Islet of Langerhans (tissue), 1 donor: ENCODE measurements around the gene COPS7A.

ENCODE experiments used
- FAIRE-seq: peaks from one replicate; lab custom pipeline; 2011; peaks lifted over from hg19 to GRCh38; lab: Jason Lieb, UNC

The COPS7A gene

DNA sequence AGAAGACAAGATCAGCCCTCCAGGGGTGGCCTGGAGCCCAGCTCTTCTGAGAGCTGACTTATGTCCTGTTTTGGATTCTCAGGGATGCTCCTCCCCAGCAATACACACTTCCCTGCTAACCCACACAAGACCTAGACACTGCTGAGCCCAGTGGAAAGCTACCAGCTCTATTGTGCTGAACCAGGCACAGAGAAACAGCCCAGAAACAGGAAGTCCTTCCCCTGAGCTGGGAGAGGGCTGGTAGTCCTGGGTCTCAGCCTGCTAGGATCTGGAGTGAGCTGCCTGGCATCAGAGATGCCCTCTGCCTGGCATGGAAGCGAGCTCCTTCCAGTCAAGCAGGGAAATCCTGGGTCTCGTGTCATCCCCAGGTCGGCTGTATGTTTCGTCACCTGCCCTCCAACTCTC lies 47.2 kb downstream of the COPS7A start:
- FAIRE-seq = no peak

DNA sequence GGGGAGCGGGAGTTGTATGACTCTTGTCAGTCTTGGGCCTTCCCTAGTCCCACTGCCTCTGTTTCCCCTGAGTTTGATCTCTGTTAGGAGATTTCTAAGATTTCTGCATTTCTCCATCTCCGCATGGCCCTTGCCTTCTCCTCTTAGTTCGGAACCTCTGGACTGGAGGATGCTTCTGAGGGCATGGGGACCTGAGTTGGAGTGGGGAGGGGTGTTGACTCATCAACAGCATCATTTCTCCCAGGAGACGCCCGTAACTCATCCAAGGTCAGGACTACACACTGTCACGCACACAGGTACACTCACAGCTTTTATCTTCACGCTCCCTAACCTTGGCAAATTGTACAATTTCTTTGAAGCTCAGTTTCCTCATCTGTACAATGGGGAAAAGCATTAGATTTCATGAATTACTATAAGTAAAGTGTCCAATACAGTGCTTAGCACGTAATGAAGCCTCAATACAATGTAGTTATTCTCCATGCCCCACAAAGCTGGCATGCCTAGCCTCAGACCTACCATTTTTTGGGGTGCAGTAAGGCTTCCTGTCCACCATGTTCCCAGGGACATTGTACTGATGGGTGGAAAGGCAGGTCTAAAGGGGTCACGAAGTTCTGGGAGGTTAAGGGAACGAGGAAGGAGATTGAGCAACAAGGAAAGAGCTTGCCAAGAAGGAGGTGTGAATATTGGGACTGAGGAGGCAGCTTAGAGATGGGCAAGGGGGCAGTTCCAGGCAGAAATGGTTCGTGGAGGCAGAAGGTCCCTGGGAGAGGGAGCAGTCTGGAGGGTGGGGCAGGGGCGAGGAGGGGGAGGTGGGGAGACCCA lies 47.9 kb downstream of the COPS7A start:
- FAIRE-seq = no peak

DNA sequence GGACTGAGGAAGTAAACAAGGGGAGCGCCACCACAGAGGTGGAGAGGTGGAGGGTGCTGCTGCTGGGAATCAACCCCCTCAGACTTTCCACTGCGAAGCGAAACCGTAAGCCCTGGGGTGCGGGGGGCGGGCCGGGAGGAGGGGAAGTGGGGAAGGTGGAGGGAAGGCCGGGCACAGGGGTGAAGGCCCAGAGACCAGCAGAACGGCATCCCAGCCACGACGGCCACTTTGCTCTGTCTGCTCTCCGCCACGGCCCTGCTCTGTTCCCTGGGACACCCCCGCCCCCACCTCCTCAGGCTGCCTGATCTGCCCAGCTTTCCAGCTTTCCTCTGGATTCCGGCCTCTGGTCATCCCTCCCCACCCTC lies 48.5 kb downstream of the COPS7A start, which contains the start of gene LAG3:
TSS of gene LAG3 (plus strand) at position 190 of the 365 bp plus-strand sequence. CDS start 333 bp downstream, outside the sequence.
- no peak for FAIRE-seq

DNA sequence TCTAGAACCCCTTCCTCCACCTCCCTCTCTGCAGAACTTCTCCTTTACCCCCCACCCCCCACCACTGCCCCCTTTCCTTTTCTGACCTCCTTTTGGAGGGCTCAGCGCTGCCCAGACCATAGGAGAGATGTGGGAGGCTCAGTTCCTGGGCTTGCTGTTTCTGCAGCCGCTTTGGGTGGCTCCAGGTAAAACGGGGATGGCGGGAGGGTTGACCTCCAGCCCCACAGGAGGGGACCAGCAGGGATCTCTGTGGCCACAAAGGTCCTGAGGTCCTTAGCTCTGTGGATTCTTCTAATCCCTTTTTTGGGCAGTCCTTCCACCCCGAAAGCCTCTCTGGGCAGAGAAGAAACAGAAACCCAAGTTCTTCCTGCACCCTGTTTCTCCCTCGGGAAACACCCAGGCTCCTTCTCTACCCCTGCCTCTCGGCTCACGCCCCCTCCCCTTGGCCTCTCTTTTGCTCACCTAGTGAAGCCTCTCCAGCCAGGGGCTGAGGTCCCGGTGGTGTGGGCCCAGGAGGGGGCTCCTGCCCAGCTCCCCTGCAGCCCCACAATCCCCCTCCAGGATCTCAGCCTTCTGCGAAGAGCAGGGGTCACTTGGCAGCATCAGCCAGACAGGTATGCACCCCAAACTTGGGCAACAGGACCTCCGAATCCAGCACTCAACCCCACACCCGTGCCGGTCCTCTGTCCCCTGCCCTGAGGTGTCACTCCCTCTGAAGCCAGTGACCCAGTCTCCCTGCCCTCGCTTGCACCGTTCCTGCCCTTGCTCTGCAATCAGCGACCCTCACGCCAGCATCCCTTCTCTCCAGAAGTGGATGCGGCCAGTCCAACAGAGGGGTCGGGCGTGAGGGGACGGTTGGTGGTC lies 49.1 kb downstream of the COPS7A start:
- no peak for FAIRE-seq

DNA sequence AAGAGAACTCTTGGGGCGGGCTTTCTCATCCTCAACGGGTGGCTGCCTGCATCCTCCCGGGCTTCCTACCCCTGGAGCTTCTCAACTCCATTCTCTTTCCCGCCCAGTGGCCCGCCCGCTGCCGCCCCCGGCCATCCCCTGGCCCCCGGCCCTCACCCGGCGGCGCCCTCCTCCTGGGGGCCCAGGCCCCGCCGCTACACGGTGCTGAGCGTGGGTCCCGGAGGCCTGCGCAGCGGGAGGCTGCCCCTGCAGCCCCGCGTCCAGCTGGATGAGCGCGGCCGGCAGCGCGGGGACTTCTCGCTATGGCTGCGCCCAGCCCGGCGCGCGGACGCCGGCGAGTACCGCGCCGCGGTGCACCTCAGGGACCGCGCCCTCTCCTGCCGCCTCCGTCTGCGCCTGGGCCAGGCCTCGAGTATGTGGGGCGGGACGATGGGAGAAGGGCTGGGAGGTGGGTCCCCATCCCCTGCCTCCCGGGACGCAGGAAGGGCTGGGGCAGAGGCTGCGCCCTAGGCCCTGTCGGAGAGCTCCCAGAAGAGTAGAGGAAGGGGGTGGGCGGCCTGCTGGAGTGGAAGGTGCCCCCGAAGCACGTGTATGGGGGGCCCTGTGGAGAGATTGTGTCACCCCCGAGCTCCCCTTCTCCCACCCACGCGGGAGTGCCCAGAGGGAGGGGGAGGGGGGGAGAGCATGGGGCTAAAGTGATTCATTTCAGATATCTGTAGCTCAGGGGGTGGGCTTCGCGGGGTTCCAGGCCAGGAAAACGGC lies 49.9 kb downstream of the COPS7A start:
- FAIRE-seq = no peak

DNA sequence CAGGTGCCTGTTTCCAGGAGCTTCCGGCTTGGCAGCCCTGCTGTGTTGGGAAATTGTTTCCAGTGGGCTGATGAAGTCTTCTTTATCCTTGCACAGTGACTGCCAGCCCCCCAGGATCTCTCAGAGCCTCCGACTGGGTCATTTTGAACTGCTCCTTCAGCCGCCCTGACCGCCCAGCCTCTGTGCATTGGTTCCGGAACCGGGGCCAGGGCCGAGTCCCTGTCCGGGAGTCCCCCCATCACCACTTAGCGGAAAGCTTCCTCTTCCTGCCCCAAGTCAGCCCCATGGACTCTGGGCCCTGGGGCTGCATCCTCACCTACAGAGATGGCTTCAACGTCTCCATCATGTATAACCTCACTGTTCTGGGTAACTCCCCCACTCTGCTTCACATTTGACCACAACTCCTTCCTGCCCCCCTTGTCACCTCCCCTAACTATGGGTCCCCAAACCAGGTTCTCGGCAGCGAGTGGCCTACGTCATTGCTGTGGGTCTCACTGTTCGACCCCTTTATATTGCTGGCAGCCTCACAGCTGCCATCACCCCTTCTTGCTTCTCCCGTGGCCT lies 50.7 kb downstream of the COPS7A start:
- FAIRE-seq = no peak

DNA sequence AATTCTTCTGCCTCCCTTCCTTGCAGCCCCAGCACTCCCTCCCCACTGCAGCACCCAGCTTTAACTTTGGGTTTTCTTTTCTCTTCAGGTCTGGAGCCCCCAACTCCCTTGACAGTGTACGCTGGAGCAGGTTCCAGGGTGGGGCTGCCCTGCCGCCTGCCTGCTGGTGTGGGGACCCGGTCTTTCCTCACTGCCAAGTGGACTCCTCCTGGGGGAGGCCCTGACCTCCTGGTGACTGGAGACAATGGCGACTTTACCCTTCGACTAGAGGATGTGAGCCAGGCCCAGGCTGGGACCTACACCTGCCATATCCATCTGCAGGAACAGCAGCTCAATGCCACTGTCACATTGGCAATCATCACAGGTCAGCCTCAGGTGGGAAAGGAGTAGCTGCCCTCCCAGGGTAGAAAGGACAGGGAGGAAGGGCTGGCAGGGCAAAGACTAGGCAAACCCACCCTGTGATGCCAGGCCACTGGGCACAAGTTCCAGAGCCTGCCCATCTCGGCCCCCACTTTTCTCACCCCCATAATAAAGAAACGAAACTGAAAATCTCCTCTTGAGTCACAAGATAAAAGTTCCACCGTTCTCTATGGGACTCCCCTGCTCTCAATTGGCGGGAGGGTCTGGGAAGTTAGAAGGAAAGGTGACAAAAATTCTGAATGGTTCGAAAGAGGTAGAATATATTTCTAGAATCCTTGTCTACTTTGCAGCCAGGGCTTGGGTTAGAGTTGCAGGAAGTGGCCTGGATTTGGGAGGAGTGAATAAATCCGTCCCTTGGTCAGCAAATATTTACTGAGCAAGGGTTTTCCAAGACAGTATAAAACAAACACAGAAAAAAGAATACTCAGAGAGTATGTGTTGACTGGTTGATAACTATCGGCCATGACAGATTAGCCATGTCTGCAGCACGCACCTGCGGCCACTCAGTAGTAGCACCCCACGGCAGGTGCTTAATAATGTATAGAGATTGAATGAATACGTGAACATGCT lies 51.6 kb downstream of the COPS7A start:
- no peak for FAIRE-seq

DNA sequence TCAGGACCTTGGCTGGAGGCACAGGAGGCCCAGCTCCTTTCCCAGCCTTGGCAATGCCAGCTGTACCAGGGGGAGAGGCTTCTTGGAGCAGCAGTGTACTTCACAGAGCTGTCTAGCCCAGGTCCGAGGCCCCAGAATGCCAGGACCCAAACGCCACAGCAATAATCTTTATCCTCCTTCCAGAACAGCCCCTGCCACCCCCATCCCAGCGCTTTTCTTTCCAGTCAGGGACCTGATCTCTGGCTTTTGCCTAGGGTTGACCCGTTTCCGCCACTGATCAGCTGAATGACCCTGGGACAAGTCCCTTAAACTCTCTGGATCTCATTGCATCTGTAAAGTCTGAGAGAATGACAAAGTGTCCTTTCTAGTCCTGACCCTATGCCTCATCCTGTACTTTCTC lies 53.5 kb downstream of the COPS7A start:
- no peak for FAIRE-seq

DNA sequence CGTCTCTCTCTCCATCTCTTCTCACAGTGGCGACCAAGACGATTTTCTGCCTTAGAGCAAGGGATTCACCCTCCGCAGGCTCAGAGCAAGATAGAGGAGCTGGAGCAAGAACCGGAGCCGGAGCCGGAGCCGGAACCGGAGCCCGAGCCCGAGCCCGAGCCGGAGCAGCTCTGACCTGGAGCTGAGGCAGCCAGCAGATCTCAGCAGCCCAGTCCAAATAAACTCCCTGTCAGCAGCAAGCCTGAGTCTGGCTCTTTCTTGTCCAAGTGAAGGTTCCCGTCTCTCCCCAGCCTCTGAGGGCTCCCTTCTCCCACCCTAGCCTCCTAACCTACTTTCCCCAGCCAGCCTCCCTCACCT lies 54.3 kb downstream of the COPS7A start:
- FAIRE-seq = no peak

DNA sequence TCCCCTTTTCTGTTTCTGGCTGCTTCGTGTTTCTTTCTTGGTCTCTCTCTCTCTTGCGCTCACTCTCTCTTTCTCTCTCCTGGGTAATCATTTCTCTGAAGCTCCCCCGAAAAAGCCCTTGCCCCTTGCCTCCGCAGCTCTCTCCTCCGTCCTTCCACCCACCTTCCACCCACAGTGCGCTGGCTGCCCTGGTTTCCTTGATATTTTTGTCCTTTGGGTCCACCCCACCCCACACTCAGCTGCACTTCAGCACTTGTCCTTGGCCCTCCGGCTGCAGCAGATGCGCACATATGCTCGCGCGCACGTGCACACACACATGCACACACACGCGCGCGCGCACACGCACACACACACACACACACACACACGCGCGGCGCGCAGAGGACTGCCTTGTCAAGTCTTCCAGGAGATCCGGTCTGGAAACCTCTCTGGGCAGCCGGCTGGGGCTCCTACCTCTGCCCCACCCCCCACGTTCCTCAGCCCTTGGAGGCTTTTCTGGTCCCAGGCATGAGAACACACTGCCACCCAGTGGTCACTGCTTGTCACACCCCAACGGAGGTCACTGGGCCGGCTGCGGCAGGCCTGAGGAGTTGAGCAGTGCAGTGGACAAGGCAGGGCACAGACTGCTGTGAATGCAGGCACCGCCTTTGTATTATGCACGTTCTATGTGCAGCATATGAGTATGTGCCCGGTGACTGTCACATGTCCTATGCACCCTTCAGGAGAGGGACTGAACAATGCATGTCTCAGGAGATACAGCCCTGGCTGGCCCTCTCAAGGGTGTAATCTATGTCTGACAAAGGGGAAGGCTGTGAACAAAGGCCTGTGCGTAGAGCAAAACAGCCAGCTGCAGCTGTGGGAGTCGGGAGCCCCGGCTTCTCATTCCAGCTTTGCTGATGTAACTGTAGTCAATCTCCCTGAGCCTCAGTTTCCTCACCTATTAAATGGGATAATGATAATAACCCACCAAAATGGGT lies 55.0 kb downstream of the COPS7A start:
- FAIRE-seq = no peak

DNA sequence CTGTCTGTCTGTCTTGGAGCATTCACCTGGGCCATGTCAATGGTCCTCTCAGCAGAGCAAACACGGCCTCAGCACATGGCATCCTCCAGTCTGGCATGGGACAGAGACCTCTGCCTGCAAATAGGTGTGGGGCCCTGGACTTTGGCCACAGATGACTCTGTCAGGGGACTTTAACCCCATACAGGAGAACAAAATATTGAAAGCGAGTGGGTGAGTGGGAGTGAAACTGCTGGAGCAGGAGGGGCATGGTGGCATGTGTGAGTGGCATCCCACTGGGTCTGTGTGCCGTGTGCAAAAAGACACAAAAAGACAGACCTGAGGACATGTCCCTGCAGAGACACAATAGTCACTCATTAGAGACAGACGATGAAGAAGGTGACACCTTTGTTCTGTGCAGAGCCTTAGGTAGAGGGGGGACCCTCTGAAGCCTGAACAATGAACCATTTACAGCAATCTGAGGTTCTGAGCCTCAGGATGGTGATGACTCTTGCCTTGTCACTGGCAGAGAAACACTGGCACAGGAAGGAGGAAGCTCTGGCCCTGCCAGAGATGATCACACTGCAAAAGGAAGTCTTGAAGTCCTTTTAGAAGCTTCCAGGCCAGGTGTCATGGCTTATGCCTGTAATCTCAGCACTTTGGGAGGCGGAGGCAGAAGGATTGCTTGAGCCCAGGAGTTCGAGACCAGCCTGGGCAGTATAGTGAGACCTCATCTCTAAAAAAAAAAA lies 56.0 kb downstream of the COPS7A start:
- no peak for FAIRE-seq

DNA sequence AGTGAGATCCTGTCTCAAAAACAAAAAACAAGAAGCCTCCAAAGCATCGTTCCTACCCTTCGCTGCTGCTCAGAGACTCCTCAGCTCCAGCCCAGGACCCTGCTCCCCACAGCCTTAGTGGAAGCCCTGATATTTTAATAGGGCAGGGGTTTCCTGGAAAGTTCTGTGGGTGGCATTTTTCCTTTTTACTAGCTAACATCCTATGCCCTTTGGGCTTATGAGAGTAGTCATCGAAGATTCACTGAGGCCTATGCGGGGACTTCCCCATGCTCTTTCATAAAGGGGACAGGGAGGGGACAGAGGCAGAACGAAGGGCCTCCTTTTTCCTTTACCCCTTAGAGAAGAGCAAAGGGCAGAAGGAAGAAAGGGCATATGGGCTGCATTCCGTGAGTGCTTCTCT lies 56.7 kb downstream of the COPS7A start:
- FAIRE-seq = no peak
